Astrocyte of the cerebellum (primary cell): ENCODE results near the gene UBE2C.

ENCODE experiments used
- DNase-seq: peaks from one replicate; pipeline ENCODE4 v3.0.0-alpha.2; 2011; ENCODE audit warnings: low read depth
- H3K4me3 ChIP-seq: 2 replicates; pipeline ENCODE4 v1.5.1; 2011; ENCODE audit warnings: mild to moderate bottlenecking, low read depth, low read length, moderate library complexity
- in situ Hi-C: cut with HindIII; loops from 2 replicates; pipeline ENCODE4 v1.10.0; 2017; ENCODE audit warnings: low sequenced_read_pairs
- TF ChIP-seq, protein P1 (sequence below): IDR thresholded peaks from 2 replicates; pipeline ENCODE4 v1.5.1; 2012; ENCODE audit warnings: low read length, low read depth, moderate library complexity, mild to moderate bottlenecking; ENCODE audit errors: missing control alignments

UBE2C gene

DNA sequence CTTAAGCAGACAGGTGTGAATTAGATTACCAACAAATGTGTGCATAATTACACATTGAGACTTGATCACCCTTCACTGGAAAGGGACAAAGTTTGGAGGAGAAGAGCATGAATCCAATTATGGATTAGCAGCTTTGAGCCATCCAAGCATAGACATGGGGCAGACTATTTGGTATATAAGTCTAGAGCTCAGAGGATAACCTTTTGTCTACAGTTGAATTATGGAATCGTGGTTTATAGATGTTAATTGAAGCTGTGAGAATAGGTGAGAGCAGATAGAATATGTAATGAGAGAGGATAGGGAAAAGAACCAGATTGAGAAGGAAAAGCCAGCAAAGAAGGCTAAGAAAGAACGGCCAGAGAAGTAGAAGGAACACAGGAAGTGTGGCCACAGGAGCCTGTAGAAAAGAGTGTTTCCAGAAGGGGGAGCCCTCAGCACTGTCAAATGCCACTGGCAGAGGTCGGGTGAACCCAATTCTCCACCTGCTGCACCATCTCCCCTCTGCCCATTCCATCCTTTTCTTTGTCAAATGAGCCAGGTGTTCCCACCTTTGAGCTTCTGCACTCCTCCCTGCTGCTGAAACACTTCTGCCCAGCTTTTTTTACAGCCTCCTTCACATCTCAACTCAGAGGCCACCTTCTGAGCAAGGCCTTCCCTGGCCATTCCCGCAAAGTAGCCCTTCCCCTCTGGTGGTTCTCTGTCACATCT lies 13.4 kb upstream of the UBE2C start:
- no peak overlapping the region for H3K4me3 ChIP-seq
- TF ChIP-seq, protein P1, sequence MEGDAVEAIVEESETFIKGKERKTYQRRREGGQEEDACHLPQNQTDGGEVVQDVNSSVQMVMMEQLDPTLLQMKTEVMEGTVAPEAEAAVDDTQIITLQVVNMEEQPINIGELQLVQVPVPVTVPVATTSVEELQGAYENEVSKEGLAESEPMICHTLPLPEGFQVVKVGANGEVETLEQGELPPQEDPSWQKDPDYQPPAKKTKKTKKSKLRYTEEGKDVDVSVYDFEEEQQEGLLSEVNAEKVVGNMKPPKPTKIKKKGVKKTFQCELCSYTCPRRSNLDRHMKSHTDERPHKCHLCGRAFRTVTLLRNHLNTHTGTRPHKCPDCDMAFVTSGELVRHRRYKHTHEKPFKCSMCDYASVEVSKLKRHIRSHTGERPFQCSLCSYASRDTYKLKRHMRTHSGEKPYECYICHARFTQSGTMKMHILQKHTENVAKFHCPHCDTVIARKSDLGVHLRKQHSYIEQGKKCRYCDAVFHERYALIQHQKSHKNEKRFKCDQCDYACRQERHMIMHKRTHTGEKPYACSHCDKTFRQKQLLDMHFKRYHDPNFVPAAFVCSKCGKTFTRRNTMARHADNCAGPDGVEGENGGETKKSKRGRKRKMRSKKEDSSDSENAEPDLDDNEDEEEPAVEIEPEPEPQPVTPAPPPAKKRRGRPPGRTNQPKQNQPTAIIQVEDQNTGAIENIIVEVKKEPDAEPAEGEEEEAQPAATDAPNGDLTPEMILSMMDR, result peak; percentile 75
- no peak for DNase-seq
- in situ Hi-C loops, result no loop called here

GRCh38 chr20:45801851-45802250 lies 10.6 kb upstream of the UBE2C start:
- no peak for DNase-seq
- TF ChIP-seq, protein P1, result no peak
- no peak overlapping the region for H3K4me3 ChIP-seq
- in situ Hi-C loops, result no loop called here

DNA sequence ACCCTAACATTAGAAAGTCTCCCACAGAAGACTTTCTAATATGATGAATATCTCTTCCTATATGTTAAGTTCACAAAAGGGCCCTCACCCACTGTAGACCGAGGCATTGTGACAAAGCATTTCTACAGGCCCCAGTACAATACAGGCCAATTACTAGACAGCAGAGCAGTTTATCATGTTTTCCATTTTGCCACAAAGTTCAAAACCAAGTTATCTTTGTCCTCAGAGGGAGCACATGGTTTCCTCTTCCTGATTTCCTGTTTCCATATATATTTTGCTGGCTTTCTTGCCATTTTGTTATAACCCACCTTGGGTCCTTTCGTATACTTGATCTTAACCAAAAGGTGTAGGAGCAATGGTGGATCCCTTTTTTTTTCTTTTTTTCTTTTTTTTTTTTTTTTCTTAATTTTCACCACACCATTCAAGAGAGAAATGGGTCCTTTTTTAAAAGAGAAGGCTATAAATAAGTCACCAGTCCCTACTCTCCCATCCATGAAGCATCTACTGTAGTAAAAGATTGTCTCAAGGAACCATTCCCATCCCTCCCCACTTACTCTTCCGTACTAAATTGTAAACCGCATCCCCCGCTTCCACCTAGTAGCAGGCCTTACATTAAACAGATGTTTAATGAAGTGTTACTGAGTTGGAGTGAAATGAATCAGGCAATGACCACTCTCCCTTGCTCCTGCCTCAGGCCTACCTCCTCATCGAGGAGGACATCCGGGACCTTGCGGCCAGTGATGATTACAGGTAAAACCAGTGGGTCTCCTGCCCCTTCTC lies 2.1 kb upstream of the UBE2C start:
- H3K4me3 ChIP-seq, result no peak overlapping the region
- TF ChIP-seq, protein P1, result no peak
- DNase-seq, result no peak
- in situ Hi-C loops, result no loop called here

DNA sequence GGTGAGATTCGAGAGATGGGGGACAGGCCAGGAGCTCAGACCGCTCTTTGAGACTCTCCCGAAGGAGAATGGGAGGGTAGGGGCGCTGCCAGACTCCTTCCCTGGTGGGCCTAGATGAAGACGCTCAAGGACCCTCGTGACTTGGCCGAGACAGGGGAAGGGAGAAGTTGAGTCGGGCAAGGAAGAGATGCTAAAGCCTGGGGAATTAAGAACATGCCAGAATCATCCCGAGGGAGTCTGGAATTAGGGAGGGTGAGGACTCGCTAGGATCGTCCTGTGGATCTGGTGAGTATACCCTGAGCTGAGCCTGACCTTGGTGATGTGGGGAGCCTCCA lies 529 bp downstream of the UBE2C start:
- peak overlapping the region; percentile 76 for H3K4me3 ChIP-seq
- no peak for DNase-seq
- in situ Hi-C loops, result no loop called here
- TF ChIP-seq, protein P1, result no peak

DNA sequence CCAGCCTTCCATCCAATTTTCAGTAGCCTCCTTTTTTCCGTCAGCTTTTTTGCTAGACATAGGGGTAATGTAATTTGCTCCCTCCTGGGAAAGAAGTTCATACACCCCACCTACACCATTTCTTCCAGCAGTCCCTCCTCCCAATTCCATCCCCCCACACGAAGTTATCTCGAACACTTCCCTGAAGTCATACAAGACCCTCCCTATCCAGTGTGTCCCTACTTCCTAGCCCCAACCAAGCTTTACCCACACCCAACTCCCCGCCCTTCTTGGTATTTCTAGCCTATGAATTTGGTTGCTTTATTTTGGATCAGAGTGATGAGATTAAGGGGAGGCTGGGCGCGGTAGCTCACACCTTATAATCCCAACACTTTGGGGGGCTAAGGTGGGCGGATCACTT lies 1.0 kb downstream of the UBE2C start:
- H3K4me3 ChIP-seq, result peak overlapping the region; percentile 76
- no peak for DNase-seq
- TF ChIP-seq, protein P1, result no peak
- in situ Hi-C loops, result no loop called here

- no peak overlapping the region for H3K4me3 ChIP-seq
- no peak for DNase-seq
- in situ Hi-C loops, result no loop called here
- TF ChIP-seq, protein P1, result no peak
These were observed 1.9 kb downstream of the UBE2C start for GRCh38 chr20:45814314-45814713.
